Activated CD4-positive, CD25-positive, alpha-beta regulatory T cell treated with anti-CD3 and anti-CD28 coated beads, Interleukin-2, amount 50 U/mL, for 16 hours (primary cell): ENCODE results near the gene RAPGEF1.

Source experiments
- DNase-seq: peaks from one replicate; pipeline ENCODE4 v3.0.0-alpha.2; 2020; ENCODE audit warnings: low read depth, low spot score

The RAPGEF1 gene

GRCh38 chr9:131752231-131752884, 12.5 kb upstream of the RAPGEF1 start:
- no peak for DNase-seq

GRCh38 chr9:131748411-131748955, 8.6 kb upstream of the RAPGEF1 start:
- no peak for DNase-seq

GRCh38 chr9:131747352-131747751, 7.5 kb upstream of the RAPGEF1 start:
- no peak for DNase-seq

GRCh38 chr9:131745610-131746009, 5.7 kb upstream of the RAPGEF1 start:
- DNase-seq = no peak

- DNase-seq = no peak
Observed at GRCh38 chr9:131744720-131745201, 4.9 kb upstream of the RAPGEF1 start.

GRCh38 chr9:131744171-131744719, 4.4 kb upstream of the RAPGEF1 start:
- no peak for DNase-seq

GRCh38 chr9:131743501-131743900, 3.6 kb upstream of the RAPGEF1 start:
- DNase-seq = no peak

GRCh38 chr9:131743096-131743495, 3.2 kb upstream of the RAPGEF1 start:
- no peak for DNase-seq

- DNase-seq = no peak
Observed at GRCh38 chr9:131740898-131741297, 1.0 kb upstream of the RAPGEF1 start.

GRCh38 chr9:131739133-131739958, 530 bp downstream of the RAPGEF1 start:
- DNase-seq = no peak

GRCh38 chr9:131738293-131739132, 1.4 kb downstream of the RAPGEF1 start:
- no peak for DNase-seq

GRCh38 chr9:131737426-131737825, 2.5 kb downstream of the RAPGEF1 start:
- no peak for DNase-seq

- no peak for DNase-seq
Observed at GRCh38 chr9:131736431-131736830, 3.4 kb downstream of the RAPGEF1 start.

GRCh38 chr9:131735238-131736128, 4.4 kb downstream of the RAPGEF1 start:
- no peak for DNase-seq

GRCh38 chr9:131734781-131735180, 5.1 kb downstream of the RAPGEF1 start:
- DNase-seq = no peak

GRCh38 chr9:131734165-131734610, 5.7 kb downstream of the RAPGEF1 start:
- DNase-seq = no peak

GRCh38 chr9:131733541-131734061, 6.3 kb downstream of the RAPGEF1 start:
- DNase-seq = no peak

GRCh38 chr9:131732636-131733289, 7.1 kb downstream of the RAPGEF1 start:
- DNase-seq = no peak

GRCh38 chr9:131732061-131732526, 7.8 kb downstream of the RAPGEF1 start:
- DNase-seq = no peak
